GM12865 (cell line): Measurements from ENCODE around the gene FOXJ3.

ENCODE experiments used
- DNase-seq: peaks from one replicate; pipeline ENCODE4 v3.0.0; 2010; ENCODE audit warnings: low read depth
- H3K4me3 ChIP-seq: 2 replicates; pipeline ENCODE4 v1.5.1; 2011; ENCODE audit warnings: mild to moderate bottlenecking, low read depth, low read length, control low read depth
- CTCF ChIP-seq: IDR thresholded peaks from 2 replicates; pipeline ENCODE4 v1.5.1; 2011; ENCODE audit warnings: low read length, control low read depth, low read depth, inconsistent platforms; ENCODE audit not compliant: insufficient read depth; ENCODE audit errors: missing control alignments

FOXJ3 gene

GRCh38 chr1:42350086-42350485 lies 15.1 kb upstream of the FOXJ3 start:
- no peak for DNase-seq
- no peak overlapping the region for H3K4me3 ChIP-seq
- no peak for TF ChIP-seq CTCF

DNA sequence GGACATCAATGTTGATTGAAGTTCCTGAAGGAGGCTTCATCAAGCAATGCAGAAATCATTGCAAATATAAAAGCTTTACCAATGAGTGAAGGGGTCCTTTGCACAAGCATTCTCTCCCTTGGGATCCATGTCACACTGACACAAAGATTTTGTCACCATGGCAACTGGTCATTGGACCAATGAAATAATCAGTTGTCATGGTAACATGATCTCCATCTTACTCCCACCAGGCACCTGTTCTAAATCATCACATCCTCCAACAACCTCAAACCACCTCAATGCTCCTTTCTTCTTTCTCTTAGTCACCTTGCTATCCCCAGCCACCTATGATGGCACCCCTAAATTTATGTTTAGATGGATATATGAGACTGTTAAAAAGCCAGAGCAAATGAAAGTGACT lies 13.5 kb upstream of the FOXJ3 start:
- TF ChIP-seq CTCF: no peak
- no peak overlapping the region for H3K4me3 ChIP-seq
- DNase-seq: no peak

DNA sequence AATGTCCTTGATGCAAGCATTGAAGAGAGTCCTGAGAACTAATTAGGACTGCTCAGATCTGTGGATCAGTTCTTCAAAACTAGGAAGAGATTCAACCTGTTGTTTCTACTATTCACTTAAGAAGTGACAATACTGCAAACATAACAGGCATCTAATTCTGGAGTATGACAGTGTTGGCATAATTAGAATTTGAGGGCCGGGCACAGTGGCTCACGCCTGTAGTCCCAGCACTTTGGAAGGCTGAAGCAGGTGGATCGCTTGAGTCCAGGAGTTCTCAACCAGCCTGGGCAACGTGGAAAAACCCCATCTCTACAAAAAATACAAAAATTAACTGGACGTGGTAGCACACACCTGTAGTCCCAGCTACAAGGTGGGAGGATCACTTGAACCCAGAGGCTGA lies 8.0 kb upstream of the FOXJ3 start:
- no peak for TF ChIP-seq CTCF
- H3K4me3 ChIP-seq: no peak overlapping the region
- DNase-seq: no peak

GRCh38 chr1:42340901-42341300 lies 5.9 kb upstream of the FOXJ3 start:
- no peak for TF ChIP-seq CTCF
- H3K4me3 ChIP-seq: no peak overlapping the region
- no peak for DNase-seq

DNA sequence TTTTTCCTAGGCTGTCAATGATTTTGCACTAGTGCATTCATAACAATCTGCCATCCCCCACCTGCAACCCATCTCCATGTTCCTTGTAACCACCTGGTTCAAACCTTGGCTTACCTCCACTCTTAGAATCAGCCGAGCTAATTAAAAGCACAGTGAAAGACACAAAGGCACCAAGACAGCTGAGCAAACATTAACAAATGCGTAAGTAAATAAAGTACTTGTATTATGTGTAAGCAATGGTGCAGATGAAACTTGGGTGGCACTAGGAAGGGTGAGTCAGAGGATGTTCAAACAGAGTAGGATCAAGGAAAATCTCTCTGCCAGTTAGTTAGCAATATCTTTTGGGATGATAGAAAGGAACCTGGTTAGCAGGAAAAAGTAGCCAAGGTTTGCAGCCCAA lies 5.1 kb upstream of the FOXJ3 start:
- no peak for TF ChIP-seq CTCF
- DNase-seq: no peak
- H3K4me3 ChIP-seq: no peak overlapping the region

- DNase-seq: no peak
- no peak overlapping the region for H3K4me3 ChIP-seq
- TF ChIP-seq CTCF: no peak
These were observed 1.9 kb upstream of the FOXJ3 start for GRCh38 chr1:42336978-42337377.

- H3K4me3 ChIP-seq: peak overlapping the region; percentile 99
- DNase-seq: no peak
- TF ChIP-seq CTCF: no peak
These were observed 929 bp upstream of the FOXJ3 start for GRCh38 chr1:42335809-42336518.
